ENCODE data around the gene DPEP2NB.
A peak's percentile ranks its signal among the peaks of the same experiment; 100 is the strongest.
"Not testable (repeated sequence)": the region's sequence is repeated elsewhere in the genome, so short reads cannot be mapped to it uniquely, and the experiment has no call there.

The DPEP2NB gene

GRCh38 chr16:67982011-67982696 is 33.6 kb downstream of the DPEP2NB start:
- no peak for DNase-seq (ENCODE audit: low spot score)

GRCh38 chr16:67979955-67980678 is 35.6 kb downstream of the DPEP2NB start, which contains the start of gene DPEP3:
DPEP3 (minus strand) TSS chr16:67980499; CDS start chr16:67980380, 119 bp downstream.
- no peak for DNase-seq (ENCODE audit: low spot score)

GRCh38 chr16:67977469-67978227 is 38.1 kb downstream of the DPEP2NB start:
- DNase-seq (ENCODE audit: low spot score), result no peak

GRCh38 chr16:67977005-67977404 is 38.7 kb downstream of the DPEP2NB start:
- DNase-seq (ENCODE audit: low spot score), result no peak

GRCh38 chr16:67976205-67976604 is 39.5 kb downstream of the DPEP2NB start:
- DNase-seq (ENCODE audit: low spot score), result no peak

GRCh38 chr16:67975321-67976105 is 40.2 kb downstream of the DPEP2NB start:
- DNase-seq (ENCODE audit: low spot score), result no peak

- not testable (repeated sequence) for DNase-seq (ENCODE audit: low spot score)
Measured at GRCh38 chr16:67972285-67972684, 43.4 kb downstream of the DPEP2NB start.

GRCh38 chr16:67971111-67971510 is 44.6 kb downstream of the DPEP2NB start:
- DNase-seq (ENCODE audit: low spot score), result no peak

GRCh38 chr16:67969254-67970039 is 46.3 kb downstream of the DPEP2NB start:
- no peak for DNase-seq (ENCODE audit: low spot score)

GRCh38 chr16:67968400-67969253 is 47.1 kb downstream of the DPEP2NB start, which contains the start of gene SLC12A4:
SLC12A4 (minus strand) TSS chr16:67968637; CDS start chr16:67968553, 84 bp downstream.
- DNase-seq (ENCODE audit: low spot score), result peak; percentile 98

- peak; percentile 86 for DNase-seq (ENCODE audit: low spot score)
Measured at GRCh38 chr16:67967958-67968399, 47.7 kb downstream of the DPEP2NB start.

- DNase-seq (ENCODE audit: low spot score), result peak; percentile 31
Measured at GRCh38 chr16:67967183-67967957, 48.3 kb downstream of the DPEP2NB start.

GRCh38 chr16:67966549-67967182 is 49.0 kb downstream of the DPEP2NB start:
- DNase-seq (ENCODE audit: low spot score), result peak; percentile 87

GRCh38 chr16:67965668-67966548 is 49.8 kb downstream of the DPEP2NB start:
- peak; percentile 32 for DNase-seq (ENCODE audit: low spot score)

GRCh38 chr16:67964477-67965131 is 51.1 kb downstream of the DPEP2NB start:
- DNase-seq (ENCODE audit: low spot score), result no peak

GRCh38 chr16:67963662-67964321 is 51.9 kb downstream of the DPEP2NB start:
- no peak for DNase-seq (ENCODE audit: low spot score)
